ENCODE data around the gene COX19.
"Not testable (repeated sequence)": the region's sequence is repeated elsewhere in the genome, so short reads cannot be mapped to it uniquely, and the experiment has no call there.

The COX19 gene

DNA sequence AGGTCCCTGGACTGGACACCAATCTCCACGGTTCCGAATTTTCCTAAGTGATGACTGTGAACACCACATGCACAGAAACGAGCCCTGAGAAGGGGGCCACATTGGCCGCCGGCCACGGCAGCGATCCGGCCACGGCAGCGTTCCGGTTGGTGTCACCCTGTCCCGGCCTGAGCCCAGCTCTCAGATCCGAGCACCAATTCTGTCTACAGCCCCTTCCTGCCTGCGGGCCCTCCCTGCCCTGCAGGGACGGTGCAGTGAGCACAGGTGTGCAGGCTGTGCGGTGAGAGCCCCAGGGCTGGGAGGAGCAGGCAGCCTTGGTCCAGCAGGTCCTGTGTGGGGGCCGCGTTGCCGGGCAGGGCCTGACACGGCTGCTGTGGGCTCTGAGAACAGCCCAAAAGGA, 39.3 kb upstream of the COX19 start:
- ATAC-seq (no peak), DNase-seq (no peak)
- H3K27ac Mint-ChIP-seq, result no peak overlapping the region
- no peaks in the 10 kb centered on the region for H3K9me3 Mint-ChIP-seq
- peaks cover 23% of the 10 kb centered on the region for H3K4me1 Mint-ChIP-seq
- H3K4me3 Mint-ChIP-seq, result no peak overlapping the region
- no peaks in the 10 kb centered on the region for H3K27me3 Mint-ChIP-seq

GRCh38 chr7:1013581-1013980, 38.2 kb upstream of the COX19 start:
- DNase-seq (no peak), ATAC-seq (no peak)
- Mint-ChIP-seq H3K4me1 (peaks cover 22% of the 10 kb centered on the region), H3K27ac (no peak overlapping the region), H3K4me3 (no peak overlapping the region), H3K27me3 (no peaks in the 10 kb centered on the region), H3K9me3 (no peaks in the 10 kb centered on the region)

GRCh38 chr7:1012716-1013095, 37.4 kb upstream of the COX19 start:
- H3K9me3 Mint-ChIP-seq, result no peaks in the 10 kb centered on the region
- no peak overlapping the region for H3K27ac Mint-ChIP-seq
- no peaks in the 10 kb centered on the region for H3K27me3 Mint-ChIP-seq
- H3K4me1 Mint-ChIP-seq, result peaks cover 15% of the 10 kb centered on the region
- ATAC-seq (no peak), DNase-seq (no peak)
- no peak overlapping the region for H3K4me3 Mint-ChIP-seq

- Mint-ChIP-seq H3K4me3 (no peak overlapping the region), H3K27me3 (no peaks in the 10 kb centered on the region), H3K4me1 (peaks cover 15% of the 10 kb centered on the region), H3K9me3 (no peaks in the 10 kb centered on the region), H3K27ac (peak overlapping the region in 1 of 2 donors; percentile 92)
- peak; percentile 33 for ATAC-seq
- no peak for DNase-seq
Measured at GRCh38 chr7:1012004-1012715, 36.8 kb upstream of the COX19 start.

DNA sequence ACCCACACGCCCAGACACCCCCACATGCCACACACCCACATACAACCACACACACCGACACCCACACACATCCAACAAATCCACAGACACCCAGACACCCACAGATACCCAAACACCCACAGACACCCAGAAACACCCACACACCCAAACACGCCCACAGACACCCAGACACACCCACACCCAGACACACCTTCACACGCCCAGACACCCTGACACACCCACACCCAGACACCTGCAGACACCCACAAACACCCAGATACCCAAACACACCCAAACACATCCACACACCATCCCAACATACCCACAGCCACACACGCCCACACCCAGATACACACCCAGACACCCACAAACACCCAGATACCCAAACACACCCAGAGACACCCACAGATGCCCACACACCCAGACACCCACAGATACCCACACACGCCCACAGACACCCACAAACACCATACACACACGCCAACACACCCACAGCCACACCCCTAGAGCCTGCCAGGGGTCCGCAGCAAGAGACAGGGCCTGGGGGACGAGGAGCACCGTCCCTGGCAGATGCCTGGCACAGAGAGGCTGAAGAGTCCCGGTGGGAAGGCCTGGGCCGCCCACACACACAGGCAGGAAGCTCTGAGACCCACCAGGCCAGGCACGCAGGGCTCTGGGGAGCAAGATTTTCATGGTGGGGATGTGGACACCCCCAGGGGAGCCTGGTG, 36.1 kb upstream of the COX19 start:
- DNase-seq (no peak), ATAC-seq (no peak)
- H3K27ac Mint-ChIP-seq, result peak overlapping the region; percentile 62 to 92
- no peak overlapping the region for H3K4me3 Mint-ChIP-seq
- H3K27me3 Mint-ChIP-seq, result no peaks in the 10 kb centered on the region
- no peaks in the 10 kb centered on the region for H3K9me3 Mint-ChIP-seq
- peaks cover 15% of the 10 kb centered on the region for H3K4me1 Mint-ChIP-seq

DNA sequence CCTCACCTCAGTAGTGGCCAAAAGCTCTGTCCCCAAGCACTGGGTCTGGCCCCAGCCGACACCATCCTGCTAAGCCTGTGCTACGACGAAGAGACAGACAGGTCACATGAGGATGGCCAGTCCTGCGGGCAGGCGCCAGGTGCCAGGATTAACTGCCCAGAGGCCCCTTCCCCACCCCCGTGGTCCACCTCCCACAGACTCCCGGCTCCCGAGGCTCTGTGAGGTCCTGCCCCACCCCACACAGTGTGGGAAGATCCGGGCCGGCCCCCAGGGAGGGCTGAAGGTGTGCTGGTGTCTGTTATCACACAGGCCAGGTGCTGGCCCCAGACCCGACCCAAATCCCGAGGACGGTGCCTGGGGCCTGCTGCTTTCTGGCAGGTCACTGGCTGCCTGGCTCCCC, 34.9 kb upstream of the COX19 start:
- Mint-ChIP-seq H3K27ac (no peak overlapping the region), H3K9me3 (no peaks in the 10 kb centered on the region), H3K4me3 (no peak overlapping the region), H3K27me3 (no peaks in the 10 kb centered on the region), H3K4me1 (peaks cover 15% of the 10 kb centered on the region)
- ATAC-seq (no peak), DNase-seq (no peak)

GRCh38 chr7:1009747-1010146, 34.4 kb upstream of the COX19 start:
- Mint-ChIP-seq H3K4me3 (no peak overlapping the region), H3K9me3 (no peaks in the 10 kb centered on the region), H3K4me1 (peaks cover 15% of the 10 kb centered on the region), H3K27me3 (no peaks in the 10 kb centered on the region), H3K27ac (no peak overlapping the region)
- no peak for ATAC-seq
- DNase-seq, result no peak

- Mint-ChIP-seq H3K27me3 (no peaks in the 10 kb centered on the region), H3K4me3 (no peak overlapping the region), H3K9me3 (no peaks in the 10 kb centered on the region), H3K4me1 (peaks cover 15% of the 10 kb centered on the region), H3K27ac (peak overlapping the region in 1 of 2 donors; percentile 85)
- DNase-seq (no peak), ATAC-seq (no peak)
Measured at GRCh38 chr7:1008733-1009363, 33.5 kb upstream of the COX19 start.

GRCh38 chr7:1007901-1008300, 32.6 kb upstream of the COX19 start:
- peaks cover 15% of the 10 kb centered on the region for H3K4me1 Mint-ChIP-seq
- ATAC-seq (peak; percentile 13), DNase-seq (no peak)
- H3K27ac Mint-ChIP-seq, result no peak overlapping the region
- H3K4me3 Mint-ChIP-seq, result no peak overlapping the region
- no peaks in the 10 kb centered on the region for H3K9me3 Mint-ChIP-seq
- no peaks in the 10 kb centered on the region for H3K27me3 Mint-ChIP-seq

DNA sequence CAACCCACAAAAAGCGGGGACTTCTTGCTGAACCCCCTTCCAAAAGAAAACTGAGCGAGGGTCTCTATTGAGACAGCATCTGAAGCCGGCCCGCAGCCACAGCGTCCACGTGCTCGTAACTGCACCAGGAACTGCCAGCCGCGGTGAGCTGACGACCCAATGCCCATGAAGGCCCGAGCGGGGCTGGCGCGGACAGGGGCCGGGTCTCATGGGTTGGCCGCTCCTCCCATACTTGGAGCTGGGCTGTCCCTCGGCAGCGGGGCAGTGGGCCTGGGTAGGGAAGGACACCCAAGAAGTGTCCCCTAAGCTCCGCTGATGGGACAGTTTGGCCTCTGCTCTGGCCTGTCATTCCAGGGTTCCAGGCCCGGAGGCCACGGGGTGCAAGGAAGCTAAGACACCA, 30.0 kb upstream of the COX19 start:
- H3K9me3 Mint-ChIP-seq, result no peaks in the 10 kb centered on the region
- ATAC-seq, result peak; percentile 17

GRCh38 chr7:1004018-1004852, 28.9 kb upstream of the COX19 start:
- H3K27ac Mint-ChIP-seq, result no peak overlapping the region
- ATAC-seq, result no peak

More for the DNA sequence above, 30.0 kb upstream of the COX19 start:
- Mint-ChIP-seq H3K4me1 (no peaks in the 10 kb centered on the region), H3K27me3 (no peaks in the 10 kb centered on the region), H3K27ac (peak overlapping the region in 1 of 2 donors; percentile 48), H3K4me3 (no peak overlapping the region)
- DNase-seq, result no peak

GRCh38 chr7:1002445-1002844, 27.1 kb upstream of the COX19 start:
- not testable (repeated sequence) for H3K27ac Mint-ChIP-seq, H3K27me3 Mint-ChIP-seq, ATAC-seq, H3K4me1 Mint-ChIP-seq, H3K4me3 Mint-ChIP-seq, DNase-seq, H3K9me3 Mint-ChIP-seq

More at GRCh38 chr7:1004018-1004852, 28.9 kb upstream of the COX19 start:
- Mint-ChIP-seq H3K4me1 (no peaks in the 10 kb centered on the region), H3K4me3 (no peak overlapping the region), H3K9me3 (no peaks in the 10 kb centered on the region), H3K27me3 (no peaks in the 10 kb centered on the region)
- no peak for DNase-seq

DNA sequence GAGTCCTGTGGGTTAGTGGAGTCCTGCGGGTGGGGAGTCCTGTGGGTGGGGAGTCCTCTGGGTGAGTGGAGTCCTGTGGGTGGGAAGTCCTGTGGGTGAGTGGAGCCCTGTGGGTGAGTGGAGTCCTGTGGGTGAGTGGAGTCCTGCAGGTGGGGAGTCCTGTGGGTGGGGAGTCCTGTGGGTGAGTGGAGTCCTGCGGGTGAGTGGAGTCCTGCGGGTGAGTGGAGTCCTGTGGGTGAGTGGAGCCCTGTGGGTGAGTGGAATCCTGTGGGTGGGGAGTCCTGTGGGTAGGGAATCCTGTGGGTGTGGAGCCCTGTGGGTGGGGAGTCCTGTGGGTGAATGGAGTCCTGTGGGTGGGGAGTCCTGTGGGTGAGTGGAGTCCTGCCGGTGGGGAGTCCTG, 26.7 kb upstream of the COX19 start:
- H3K27me3 Mint-ChIP-seq, H3K27ac Mint-ChIP-seq, H3K9me3 Mint-ChIP-seq, H3K4me3 Mint-ChIP-seq, ATAC-seq, DNase-seq, H3K4me1 Mint-ChIP-seq: not testable (repeated sequence)

- not testable (repeated sequence) for H3K27ac Mint-ChIP-seq, H3K27me3 Mint-ChIP-seq, H3K4me3 Mint-ChIP-seq, DNase-seq, H3K9me3 Mint-ChIP-seq, ATAC-seq, H3K4me1 Mint-ChIP-seq
Measured at GRCh38 chr7:1001069-1001770, 25.9 kb upstream of the COX19 start.
